Measurements from ENCODE around the gene ESR2. TPM values are rescaled to one million over a fixed set of nuclear protein-coding genes. Genes with fewer than 3 reads are reported as not detected.
"Not testable (repeated sequence)": the region's sequence is repeated elsewhere in the genome, so short reads cannot be mapped to it uniquely, and the experiment has no call there.

Gene ESR2
- total RNA-seq, 1 donor from 2014 or later, result 0.34 TPM

DNA sequence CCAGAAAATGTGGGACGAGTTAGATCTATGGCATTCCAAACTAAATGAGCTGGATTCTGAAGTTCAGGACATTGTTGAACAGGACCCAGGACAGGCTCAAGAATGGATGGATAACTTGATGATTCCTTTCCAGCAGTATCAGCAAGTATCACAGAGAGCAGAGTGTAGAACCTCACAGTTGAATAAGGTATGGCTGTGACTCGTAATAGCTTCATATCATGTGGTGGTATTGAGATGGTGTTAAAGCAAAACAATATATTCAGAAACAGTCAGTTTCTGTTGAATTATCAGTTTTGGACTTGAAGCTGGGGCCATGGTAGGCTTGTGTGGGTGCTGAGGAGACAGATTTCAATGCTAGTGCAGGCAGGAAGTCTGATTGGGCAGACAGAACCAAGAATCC lies 213.7 kb downstream of the ESR2 start:
- no peak for DNase-seq

DNA sequence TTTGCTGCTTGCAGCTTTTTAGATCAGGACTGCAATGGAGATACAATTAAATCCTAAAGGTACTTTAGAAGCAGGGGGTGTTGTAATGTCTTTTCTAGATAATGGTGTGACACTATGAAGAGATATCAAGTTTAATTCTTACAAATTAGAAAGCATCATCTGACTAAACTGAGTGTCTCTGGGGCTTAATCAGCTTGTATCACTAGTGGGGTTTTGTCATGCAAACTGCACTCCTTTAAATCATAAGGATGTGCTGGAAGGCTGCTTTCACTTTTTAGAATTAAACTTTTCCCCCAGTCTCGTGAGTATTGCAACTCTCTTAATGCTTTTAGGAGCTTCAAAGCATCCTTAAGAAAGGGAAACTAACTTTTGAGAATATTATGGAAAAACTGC lies 218.6 kb downstream of the ESR2 start:
- no peak for DNase-seq

DNA sequence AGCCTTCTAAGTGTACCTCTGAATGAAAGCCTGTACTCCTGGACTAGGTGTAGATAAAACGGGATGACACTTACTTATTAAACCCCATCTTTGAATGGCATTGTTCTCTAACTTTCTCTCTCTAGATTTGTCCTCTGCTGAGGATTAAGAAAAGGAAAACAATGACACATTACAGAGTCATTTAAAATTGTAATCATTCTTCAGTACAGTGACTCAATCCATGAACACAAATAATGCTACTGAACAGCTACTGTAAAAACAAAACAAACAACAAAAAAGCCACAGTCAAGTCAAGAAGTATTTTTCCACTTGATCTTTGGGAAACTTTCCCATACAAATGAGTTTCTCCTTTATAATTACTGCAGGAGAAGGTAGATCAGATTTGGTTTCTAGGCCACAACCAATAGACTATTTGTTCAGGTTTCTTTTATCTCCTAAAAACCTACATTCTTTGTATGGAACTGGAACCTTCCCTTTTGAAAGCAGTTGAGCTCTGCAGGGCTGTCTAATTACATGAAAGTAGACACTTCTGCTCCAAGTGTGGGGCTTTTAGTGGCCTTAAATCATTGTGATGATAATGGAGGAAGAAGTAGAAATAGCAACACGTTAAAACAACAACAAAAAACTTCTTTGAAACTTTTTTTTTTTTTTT lies 219.1 kb downstream of the ESR2 start:
- DNase-seq, result peak; percentile 45

DNA sequence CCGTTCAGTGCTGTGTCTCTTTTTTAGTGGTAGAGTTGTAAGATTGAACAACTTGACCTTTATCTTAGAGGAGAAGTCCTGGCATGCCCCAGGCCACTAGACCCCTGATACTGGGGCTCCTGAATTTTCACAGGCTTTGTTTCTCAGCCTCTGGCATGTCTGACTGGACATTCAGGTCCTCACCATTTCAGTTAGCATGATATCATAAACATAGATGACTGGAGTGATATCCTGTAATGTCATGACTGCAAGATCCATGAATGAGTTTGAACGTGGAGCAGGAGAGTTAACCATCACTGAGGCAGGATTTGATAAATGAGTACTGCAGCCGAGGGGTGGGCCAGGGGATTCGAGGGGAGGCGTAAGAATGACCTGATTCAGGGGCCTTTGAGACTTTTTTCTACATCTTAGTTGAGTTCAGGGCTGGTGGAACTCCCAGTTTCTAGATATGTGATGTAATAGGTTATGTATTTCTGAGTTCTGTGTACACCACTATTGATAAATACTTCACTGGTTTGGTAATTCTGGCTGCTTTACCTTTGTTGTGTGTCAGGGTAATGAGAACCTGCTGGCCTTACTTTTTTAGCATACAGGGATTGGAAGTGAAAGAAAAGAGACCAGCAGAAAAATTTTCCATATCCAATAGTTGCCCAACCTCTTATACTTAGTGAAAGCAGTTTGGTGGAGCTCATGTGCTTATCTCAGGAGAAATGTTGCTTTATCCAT lies 224.4 kb downstream of the ESR2 start:
- no peak for DNase-seq

DNA sequence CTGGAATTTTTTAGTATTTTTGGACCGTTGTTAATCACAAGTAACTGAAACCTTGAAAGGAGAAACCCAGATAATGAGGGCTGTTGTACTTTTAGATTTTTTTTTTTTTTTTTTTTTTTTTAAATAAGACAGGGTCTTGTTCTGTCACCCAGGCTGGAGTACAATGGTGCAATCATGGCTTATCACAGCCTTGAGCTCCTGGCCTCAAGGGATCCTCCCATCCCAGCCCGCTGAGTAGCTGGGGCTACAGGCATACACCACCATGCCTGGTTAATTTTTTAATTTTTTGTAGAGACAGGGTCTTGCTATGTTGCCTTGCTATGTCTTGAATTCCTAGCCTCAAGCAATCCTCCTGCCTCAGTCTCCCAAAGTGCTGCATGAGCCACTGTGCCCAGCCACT lies 229.7 kb downstream of the ESR2 start:
- DNase-seq, result no peak

DNA sequence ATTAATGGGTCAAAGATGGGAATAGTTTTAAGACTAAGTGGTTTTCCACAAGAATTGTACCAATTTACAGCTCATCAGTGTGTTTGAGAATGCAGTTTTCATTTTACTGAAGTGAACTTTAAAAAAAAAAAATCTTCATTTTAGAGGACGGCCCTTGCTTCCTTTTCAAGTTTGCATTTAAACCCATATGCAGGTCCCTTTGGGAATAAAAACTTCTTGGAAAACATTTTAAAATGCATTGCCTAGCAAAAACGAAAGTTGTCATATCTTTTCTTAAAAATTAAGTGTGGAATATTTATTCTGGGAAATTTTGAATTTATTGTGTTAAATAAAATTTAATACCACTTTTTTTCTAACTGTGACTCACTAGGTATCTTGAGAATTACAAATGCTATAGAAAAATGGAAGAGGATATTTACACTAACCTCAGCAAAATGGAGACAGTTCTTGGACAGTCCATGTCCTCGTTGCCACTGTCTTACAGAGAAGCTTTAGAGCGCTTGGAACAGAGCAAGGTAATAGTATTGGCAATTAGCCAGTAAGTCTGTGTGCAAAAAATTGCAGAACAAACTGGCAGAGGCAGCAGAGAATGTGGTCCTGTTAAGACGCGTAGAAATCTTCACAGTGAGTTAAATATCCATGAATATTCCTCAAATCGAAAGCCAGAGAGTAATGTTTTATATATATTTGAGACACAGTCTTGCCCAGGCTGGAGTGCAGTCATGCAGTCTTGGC lies 231.6 kb downstream of the ESR2 start:
- DNase-seq, result no peak

DNA sequence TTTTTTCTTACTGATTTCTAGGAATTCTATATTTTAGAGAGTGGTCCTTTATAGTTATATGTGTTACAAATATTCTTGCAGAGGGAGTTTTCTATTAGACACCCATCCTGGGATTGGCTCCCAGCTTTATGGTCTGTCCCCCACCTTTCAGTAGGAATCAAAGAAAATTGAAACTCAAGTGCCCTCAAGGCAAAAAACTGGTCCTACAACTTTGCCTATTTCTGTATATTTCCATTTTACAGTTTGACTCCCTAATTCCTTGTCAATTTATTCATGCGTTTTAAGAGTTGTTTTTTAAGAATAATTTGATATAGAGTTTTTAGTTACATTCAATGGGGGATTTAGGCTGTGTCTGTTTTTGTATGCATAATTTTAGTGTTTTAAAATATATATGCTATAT lies 232.5 kb downstream of the ESR2 start:
- no peak for DNase-seq

DNA sequence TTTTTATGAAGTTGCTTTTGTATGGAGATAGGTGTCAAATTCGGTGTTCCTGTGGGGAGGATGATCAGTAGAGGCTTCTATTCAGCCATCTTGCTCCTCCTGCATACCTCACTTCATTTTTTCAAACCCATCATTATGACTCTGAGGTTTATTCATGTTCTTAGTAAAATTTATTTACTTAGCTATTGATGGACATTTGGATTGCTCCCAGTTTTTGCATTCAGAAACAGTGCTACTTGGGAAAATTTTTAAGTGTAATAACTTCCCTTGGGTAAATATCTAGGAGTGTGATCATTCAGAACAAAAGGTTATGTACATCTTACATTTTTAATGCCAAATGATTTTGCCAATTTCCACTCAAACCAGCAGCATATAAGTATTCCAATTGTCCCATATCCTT lies 233.1 kb downstream of the ESR2 start:
- no peak for DNase-seq

DNA sequence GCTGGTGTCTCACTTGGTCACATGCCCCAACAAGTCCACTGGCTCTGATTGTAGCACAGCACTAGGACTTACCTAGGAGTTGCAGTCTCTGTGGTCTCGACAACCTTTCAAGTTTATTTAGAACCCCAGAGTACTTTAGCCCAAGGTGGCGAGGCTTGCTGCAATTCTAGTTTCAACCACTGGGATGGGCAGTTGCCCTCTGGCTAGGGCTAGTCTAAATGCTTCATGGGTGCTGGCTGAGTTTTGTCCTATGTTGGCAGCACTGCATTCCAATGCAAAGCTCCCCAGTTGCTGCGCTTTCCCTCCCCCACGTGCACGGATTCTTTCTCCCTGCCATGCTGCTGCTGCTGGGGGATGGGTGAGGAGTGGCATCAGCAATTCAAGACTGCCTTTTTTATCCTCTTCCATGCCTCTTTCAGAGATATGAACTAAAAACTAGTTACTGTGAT lies 233.5 kb downstream of the ESR2 start:
- peak; percentile 21 for DNase-seq

DNA sequence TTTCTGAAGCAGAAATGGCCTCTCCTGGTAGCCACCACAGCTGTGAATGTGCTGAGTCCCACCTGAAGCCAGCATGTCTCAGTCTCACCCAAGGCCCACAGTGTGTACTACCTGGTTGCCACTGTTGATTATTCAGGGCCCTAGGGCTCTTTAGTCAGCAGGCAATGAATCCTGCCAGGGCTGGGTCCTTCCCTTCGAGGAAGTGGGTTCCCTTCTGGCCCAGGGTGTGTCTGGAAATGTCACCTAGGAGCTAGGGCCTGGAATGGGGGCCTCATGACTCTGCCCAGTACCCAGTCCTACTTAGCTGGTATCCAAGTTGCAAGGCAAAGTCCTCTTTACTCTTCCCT lies 234.0 kb downstream of the ESR2 start:
- DNase-seq, result no peak

DNA sequence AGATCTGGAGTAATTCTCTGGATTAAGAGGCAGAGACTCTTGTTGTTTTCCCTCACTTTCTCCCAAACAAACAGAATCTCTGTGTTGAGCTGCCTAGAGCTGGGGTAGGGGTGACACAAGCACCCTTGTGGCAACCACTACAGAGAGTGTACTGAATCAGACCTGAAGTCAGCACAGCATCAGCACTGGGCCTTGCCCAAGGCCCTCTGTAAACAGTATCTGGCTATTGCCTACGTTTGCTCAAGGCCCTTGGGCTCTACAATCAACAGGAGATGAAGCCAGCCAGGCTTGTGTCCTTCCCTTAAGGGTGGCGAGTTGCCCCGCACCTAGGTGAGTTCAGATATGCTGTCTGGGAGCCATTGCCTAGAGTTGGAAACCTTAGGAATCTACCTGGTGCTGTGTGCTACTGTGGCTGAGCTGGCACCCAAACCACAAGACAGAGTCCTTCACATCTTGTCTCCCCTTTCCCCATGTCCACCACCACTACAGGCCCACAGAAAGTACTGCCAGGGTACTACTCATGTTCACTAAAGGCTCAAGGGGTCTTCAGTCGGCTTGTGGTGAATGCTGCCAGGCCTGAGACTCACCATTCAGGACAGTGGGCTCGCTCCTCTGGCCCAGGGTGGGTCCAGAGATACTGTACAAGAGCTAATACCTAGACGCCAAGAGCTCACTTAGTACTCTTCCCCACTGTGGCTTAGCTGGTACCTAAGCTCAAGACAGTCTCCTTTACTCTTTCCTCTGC lies 234.5 kb downstream of the ESR2 start:
- DNase-seq, result no peak

DNA sequence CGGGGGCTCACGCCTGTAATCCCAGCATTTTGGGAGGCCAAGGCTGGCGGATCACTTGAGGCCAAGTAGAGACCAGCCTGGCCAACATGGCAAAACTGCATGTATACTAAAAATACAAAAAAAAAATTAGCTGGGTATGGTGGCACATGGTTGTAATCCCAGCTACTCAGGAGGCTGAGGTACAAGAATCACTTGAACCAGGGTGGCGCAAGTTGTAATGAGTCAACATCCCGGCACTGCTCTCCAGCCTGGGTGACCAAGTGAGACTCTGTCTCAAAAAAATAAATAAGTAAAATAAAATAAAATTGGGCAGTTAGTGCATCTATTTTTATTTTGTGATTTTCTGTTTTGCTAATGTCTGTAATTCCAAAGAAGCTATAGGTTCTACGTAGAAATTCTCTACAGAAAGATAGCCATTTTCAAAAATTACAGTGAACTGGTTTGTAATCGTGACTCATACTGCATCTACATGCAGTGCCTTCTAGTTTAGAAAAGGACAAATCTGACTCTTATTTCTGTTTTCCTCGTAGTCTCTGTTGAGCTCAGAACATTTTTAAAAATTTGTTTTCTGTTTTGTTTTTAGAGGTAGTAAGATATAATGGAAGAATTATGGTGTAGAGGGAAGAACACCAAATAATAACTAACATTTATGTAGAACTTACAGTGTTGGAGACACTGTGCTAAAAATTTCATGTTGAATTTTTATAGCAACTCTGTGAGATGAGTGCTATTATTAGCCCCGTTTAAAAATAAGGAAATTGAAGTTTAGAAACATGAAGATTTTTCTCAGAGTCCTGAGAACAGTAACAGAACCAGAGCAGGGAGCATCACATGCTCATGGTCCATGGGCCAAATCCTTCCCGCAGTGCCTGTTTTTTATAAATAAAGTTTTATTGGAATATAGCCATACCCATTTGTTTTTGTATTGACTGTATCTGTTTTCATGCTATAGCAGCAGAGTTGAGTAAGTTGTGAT lies 240.2 kb downstream of the ESR2 start:
- no peak for DNase-seq

DNA sequence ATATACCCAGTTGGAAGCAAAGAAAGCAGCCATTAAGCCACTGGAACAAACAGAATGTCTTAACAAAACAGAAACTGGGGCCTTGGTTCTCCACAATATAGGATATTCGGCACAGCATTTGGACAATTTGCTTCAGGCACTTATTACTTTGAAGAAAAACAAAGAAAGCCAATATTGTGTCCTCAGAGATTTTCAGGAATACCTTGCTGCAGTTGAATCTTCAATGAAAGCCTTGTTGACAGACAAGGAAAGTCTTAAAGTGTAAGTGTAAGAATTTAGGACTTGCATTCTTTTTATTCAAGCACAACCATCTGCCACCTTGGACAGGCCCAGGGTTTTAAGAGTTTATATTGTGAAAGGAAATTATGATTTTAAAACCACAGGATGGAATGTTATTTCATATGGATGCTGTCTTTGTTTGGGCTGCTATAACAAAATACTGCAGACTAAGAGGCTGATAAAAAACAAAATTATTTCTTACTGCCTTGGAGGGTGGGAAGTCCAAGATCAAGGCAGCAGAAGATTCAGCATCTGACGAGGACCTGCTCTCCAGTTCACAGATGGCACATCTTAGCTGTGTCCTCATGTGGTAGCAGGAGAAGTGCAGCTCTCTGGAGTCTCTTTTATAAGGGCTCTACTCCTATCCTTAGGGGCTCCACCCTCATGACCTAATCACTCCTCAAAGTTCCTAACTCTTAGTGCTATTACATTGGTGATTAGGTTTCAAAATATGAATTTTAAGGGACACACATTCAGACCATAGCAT lies 244.4 kb downstream of the ESR2 start:
- DNase-seq, result no peak

DNA sequence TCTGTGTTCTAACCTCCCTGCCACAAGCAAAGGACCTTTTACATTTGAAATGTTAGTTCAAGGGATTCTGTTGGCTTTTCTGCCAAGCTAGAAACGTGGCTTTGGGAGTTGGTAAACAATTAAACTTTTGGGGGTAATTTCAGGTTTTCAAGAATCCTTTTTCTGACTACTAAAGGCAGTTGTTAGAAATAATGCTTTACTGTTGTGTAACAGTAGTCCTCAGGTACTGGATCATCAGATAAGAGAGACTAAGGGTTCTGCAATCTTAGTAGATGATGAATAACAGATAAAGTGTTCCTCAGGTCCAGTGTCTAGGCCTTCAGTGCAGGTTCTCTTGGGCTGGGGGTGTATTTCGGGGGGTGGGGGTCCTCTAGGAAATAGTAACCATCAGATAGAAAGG lies 249.1 kb downstream of the ESR2 start:
- no peak for DNase-seq

DNA sequence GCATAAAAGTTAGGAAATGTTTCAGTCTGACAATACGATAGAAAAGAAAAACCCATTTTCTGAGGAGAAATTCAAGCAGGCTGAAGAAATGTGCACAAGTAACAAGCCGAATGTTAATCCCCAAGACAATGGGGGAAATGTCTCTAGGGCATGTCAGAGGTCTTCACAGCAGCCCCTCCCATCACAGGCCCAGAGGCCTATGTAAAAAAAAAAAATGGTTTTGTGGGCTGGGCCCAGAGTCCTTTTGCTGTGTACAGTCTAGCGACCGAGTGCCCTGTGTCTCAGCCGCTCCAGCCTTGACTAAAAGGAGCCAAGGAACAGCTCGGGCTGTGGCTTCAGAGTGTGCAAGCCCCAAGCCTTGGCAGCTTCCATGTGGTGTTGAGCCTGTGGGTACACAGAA lies 250.9 kb downstream of the ESR2 start:
- DNase-seq, result not testable (repeated sequence)

DNA sequence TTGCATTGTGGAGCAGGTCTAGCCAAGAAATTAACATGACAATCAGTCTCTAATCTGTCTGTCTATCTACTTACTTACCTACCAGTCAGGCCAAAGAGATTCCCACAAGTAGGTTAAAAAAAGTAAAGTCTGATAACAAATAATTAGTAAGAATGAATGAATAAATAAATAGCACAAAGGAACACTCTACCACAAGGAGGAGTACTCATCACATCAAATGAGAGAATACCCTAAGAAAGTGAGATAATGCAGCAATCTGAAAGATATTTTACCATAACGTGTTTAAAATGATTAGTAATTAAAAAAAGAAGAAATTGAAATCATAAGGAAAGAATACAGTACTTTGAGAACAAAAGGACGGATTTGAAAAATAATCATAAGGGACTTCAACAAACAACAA lies 254.1 kb downstream of the ESR2 start:
- DNase-seq, result peak; percentile 17

DNA sequence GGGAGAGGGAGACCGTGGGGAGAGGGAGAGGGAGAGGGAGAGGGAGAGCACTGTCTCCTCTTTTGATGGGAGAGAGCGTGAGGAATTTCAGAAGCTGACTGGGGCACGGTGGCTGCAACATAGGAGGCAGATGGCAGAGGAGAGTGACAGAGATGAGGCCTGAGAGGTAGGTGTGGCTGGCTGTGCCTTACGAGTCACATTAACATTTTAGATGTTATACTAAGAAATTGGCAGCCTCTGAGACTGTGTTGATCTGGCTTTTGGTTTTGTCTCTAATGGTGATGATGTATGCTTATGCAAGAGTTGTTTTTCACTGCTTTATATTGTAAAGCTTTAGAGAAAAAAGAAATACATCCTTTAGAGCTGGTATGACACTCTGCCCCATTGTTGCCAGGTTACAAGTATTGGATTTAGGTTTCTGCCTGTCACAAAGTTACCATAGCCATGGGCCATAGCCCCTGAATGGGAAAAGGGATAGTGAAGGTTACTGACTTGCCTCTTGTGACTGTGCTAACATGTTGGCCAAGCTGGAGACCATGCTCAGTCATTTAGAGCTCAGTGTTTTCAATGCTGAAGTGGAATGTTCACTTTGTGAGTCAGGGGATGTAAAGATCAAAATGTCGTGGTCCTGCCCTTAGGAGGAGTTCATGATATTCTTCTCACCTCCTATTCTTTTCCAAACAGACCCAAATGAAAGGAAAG lies 255.2 kb downstream of the ESR2 start:
- no peak for DNase-seq

DNA sequence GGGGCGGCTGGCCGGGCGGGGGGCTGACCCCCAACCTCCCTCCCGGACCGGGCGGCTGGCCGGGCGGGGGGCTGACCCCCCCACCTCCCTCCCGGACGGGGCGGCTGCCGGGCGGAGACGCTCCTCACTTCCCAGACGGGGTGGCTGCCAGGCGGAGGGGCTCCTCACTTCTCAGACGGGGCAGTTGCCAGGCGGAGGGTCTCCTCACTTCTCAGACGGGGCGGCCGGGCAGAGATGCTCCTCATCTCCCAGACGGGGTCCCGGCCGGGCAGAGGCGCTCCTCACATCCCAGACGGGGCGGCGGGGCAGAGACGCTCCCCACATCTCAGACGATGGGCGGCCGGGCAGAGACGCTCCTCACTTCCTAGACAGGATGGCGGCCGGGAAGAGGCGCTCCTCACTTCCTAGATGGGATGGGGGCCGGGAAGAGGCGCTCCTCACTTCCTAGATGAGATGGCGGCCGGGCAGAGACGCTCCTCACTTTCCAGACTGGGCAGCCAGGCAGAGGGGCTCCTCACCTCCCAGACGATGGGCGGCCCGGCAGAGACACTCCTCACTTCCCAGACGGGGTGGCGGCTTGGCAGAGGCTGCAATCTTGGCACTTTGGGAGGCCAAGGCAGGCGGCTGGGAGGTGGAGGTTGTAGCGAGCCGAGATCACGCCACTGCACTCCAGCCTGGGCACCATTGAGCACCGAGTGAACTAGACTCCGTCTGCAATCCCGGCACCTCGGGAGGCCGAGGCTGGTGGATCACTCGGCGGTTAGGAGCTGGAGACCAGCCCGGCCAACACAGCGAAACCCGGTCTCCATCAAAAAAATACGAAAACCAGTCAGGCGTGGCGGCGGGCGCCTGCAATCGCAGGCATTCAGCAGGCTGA lies 256.1 kb downstream of the ESR2 start:
- not testable (repeated sequence) for DNase-seq

DNA sequence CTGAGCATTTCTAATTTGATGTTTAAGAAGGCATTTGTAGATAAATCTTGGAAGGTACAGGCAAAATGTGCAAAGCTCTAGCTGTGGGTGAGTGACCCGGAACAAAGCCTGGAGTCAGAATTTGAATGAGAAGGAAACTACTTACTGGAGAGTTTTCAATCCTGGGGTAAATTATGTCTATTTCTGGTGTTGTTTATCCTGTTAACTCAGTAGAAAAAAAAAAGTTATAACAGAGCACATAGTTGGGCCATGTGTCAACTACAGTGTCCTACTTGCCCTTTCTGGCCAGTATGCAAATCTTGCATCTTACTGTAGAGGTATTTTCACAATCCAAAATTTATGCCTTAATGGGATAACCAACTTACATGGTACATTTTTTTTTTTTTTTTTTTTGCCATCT lies 259.0 kb downstream of the ESR2 start:
- no peak for DNase-seq

Data from dermis blood vessel endothelial cell (primary cell).